Peyer's patch (tissue), 4 donors: ENCODE results near the gene ENAH. TPM values are rescaled to one million over a fixed set of nuclear protein-coding genes. Genes with fewer than 3 reads are reported as not detected.
"Not testable (repeated sequence)": the region's sequence is repeated elsewhere in the genome, so short reads cannot be mapped to it uniquely, and the experiment has no call there.

ENCODE experiments used
- DNase-seq, 3 donors: peaks; one replicate each; pipeline ENCODE4 v3.0.0-alpha.2; 2017 to 2019
- H3K27ac ChIP-seq, 4 donors: fragments of 200-600 bp; sonication (generic); one replicate each; pipeline ENCODE4 v1.5.1; 2016 to 2019
- H3K27me3 ChIP-seq, 2 donors: fragments of 200-600 bp; sonication (generic); one replicate each; pipeline ENCODE4 v1.5.1; 2019
- H3K36me3 ChIP-seq, 3 donors: fragments of 200-600 bp; sonication (generic); one replicate each; pipeline ENCODE4 v1.5.1; 2016 to 2019
- H3K4me1 ChIP-seq, 4 donors: fragments of 200-600 bp; sonication (generic); one replicate each; pipeline ENCODE4 v1.5.1; 2016 to 2019
- H3K4me3 ChIP-seq, 4 donors: fragments of 200-600 bp; sonication (generic); 1 replicate in 3 of 4; 2 replicates in 1 of 4; pipeline ENCODE4 v1.5.1; 2016 to 2019; ENCODE audit warnings: mild to moderate bottlenecking in 1 of 4
- H3K9me3 ChIP-seq, 4 donors: fragments of 200-600 bp; sonication (generic); one replicate each; pipeline ENCODE4 v1.5.1; 2016 to 2019; ENCODE audit warnings: mild to moderate bottlenecking in 1 of 4
- POLR2A ChIP-seq, 2 donors: fragments of 450-650 bp; IDR thresholded peaks; one replicate each; pipeline ENCODE4 v1.5.1; 2017; ENCODE audit warnings: antibody characterized with exemption in 2 of 2, mild to moderate bottlenecking in 2 of 2, moderate library complexity in 2 of 2
- total RNA-seq, 4 donors: library from RNA; depleted of rRNA; stranded (reverse); fragments of >200 nt; gene quantifications; one replicate each; pipeline ENCODE4 v1.1.0, GENCODE V29; 2016
- TF ChIP-seq, protein P1 (sequence below), 6 experiments: fragments of 450-650 bp in 4 of 6; fragments of 200-600 bp in 2 of 6; sonication (generic) in 1 of 6; IDR thresholded peaks; one replicate each; pipeline ENCODE4 v1.5.1; 2017 to 2019; ENCODE audit warnings: antibody characterized with exemption in 6 of 6, mild to moderate bottlenecking in 3 of 6, moderate library complexity in 1 of 6

The ENAH gene
- total RNA-seq, 4 donors from 2014 or later, result 7.6 to 51.2 (median 16.5) TPM

DNA sequence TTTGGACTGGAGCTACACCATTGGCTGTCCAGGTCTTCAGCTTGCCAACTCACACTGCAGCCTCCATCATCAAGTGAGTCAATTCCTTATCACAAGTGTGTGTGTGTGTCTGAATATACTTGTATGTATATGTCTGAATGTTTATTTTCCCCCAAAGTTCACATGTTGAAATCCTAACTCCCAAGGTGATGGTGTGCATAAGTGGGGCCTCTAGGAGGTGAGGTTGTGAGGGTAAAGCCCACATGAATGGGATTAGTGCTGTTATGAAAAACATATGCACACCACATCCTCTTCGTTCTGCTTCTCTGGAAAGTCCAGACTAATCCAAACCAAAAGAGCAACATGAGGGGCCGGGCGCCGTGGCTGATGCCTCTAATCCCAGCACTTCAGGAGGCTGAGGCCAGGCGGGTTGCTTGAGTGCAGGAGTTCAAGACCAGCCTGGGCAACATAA is 176.4 kb downstream of the ENAH start:
- H3K36me3 ChIP-seq, result no peaks in the 10 kb centered on the region
- no peak overlapping the region for H3K4me3 ChIP-seq
- H3K27ac ChIP-seq, result no peak overlapping the region
- H3K9me3 ChIP-seq, result no peaks in the 10 kb centered on the region
- peaks cover 0 to 17% (median 6%) of the 10 kb centered on the region in 4 donors for H3K4me1 ChIP-seq
- no peak for DNase-seq
- TF ChIP-seq POLR2A (IDR thresholded peaks at IDR 0.05), result no peak
- TF ChIP-seq, protein P1, sequence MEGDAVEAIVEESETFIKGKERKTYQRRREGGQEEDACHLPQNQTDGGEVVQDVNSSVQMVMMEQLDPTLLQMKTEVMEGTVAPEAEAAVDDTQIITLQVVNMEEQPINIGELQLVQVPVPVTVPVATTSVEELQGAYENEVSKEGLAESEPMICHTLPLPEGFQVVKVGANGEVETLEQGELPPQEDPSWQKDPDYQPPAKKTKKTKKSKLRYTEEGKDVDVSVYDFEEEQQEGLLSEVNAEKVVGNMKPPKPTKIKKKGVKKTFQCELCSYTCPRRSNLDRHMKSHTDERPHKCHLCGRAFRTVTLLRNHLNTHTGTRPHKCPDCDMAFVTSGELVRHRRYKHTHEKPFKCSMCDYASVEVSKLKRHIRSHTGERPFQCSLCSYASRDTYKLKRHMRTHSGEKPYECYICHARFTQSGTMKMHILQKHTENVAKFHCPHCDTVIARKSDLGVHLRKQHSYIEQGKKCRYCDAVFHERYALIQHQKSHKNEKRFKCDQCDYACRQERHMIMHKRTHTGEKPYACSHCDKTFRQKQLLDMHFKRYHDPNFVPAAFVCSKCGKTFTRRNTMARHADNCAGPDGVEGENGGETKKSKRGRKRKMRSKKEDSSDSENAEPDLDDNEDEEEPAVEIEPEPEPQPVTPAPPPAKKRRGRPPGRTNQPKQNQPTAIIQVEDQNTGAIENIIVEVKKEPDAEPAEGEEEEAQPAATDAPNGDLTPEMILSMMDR (IDR thresholded peaks at IDR 0.05), result no peak
- no peaks in the 10 kb centered on the region for H3K27me3 ChIP-seq

DNA sequence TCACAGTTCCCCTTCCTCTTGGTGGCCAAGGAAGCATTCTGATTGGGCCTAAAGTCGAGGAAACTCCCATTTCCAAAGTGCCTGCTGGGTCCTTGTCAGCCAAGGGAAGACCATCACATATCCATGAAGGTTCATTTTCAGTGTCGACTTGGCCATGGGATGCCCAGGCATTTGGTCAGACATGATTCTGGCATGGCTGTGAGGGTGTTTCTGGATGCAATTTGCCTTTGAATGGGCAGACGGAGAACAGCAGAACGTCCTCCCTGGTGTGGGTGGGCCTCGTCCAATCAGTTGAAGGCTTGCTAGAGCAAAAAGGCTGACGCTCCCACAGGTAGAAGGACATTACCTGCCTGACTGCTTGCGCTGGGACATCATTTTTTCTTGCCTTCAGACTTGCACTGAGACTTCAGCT is 176.8 kb downstream of the ENAH start:
- no peaks in the 10 kb centered on the region for H3K36me3 ChIP-seq

DNA sequence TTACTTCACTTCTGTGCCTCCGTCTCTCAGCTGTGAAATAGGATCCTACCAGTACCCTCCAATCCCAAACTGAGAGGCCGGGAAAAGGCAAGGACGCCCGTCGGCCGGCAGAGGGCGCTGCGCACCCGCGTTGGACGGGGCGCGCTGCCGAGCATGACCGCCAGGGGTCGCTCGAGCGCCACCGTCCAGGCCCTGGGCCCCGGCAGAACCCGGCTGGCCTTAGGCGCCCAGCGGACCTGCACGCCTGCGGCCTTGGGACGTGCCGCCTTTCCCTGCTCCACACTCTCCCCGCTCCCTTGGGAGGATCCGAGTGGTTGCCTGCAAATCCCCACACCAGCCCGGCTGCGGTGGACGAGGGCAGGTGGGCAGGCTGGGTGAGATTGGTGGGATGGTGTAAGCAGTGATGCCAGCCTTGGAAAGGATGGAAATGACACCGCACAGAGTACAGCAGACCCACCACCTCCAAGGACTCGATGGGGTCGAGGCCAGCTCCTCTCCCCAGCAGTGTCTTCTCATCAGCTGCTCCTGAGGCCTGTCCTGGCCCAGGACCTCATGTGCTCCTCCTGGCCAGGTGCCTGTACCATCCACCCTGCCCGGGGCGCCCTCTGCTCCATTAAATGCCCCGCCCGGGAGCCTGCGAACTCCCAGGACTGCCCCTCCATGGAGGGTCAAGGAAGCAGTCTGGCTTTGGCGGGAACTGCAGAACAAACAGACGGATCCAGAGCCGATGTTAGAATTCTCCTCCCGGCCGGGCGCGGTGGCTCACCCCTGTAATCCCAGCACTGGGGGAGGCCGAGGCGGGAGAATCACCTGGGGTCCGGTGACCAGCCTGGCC is 177.7 kb downstream of the ENAH start:
- Histone ChIP-seq H3K4me1 (peaks cover 0 to 11% (median 5%) of the 10 kb centered on the region in 4 donors), H3K27ac (no peak overlapping the region), H3K4me3 (peak overlapping the region in 2 of 4 donors; percentile 24 to 42), H3K9me3 (no peaks in the 10 kb centered on the region), H3K27me3 (no peaks in the 10 kb centered on the region), H3K36me3 (no peaks in the 10 kb centered on the region)
- TF ChIP-seq POLR2A (IDR thresholded peaks at IDR 0.05), result peak in 1 of 2 donors; percentile 27
- TF ChIP-seq, protein P1 (IDR thresholded peaks at IDR 0.05), result peak; percentile 100
- DNase-seq, result peak; percentile 35 to 88 (median 68)

More for the DNA sequence above, 176.8 kb downstream of the ENAH start:
- TF ChIP-seq POLR2A (IDR thresholded peaks at IDR 0.05), result no peak
- Histone ChIP-seq H3K4me1 (peaks cover 0 to 13% (median 6%) of the 10 kb centered on the region in 4 donors), H3K4me3 (no peak overlapping the region), H3K27ac (no peak overlapping the region), H3K9me3 (no peaks in the 10 kb centered on the region), H3K27me3 (no peaks in the 10 kb centered on the region)
- no peak for DNase-seq

DNA sequence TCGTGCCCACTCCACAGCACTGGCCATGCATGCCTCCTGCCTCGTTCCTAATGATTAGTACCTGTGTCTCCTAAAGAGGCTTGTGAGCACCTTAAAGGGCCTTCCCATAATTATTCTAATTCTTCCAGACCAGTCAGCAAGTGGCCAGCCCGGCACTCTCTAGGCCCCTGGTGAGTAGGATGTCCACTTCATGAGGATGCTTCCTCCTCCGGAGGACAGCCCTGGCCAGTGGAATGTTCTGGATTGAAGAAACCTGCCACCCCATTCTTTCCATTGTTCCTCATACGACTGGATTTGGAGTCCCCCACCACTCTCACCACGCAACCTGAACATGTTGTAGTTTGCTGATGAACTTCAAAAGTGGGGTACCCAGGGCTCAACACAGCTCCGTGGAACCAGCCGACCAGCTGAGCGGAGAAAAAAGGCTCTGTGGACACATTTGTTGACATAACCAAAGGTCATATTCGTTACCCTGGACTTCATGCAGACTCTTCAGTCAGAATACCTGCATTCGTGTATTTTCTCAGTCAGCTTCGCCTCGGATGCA is 178.4 kb downstream of the ENAH start:
- TF ChIP-seq, protein P1 (IDR thresholded peaks at IDR 0.05), result no peak
- TF ChIP-seq POLR2A (IDR thresholded peaks at IDR 0.05), result no peak
- no peak for DNase-seq
- no peaks in the 10 kb centered on the region for H3K27me3 ChIP-seq
- H3K4me3 ChIP-seq, result no peak overlapping the region
- peaks cover 0 to 11% (median 5%) of the 10 kb centered on the region in 4 donors for H3K4me1 ChIP-seq
- H3K27ac ChIP-seq, result no peak overlapping the region
- H3K9me3 ChIP-seq, result no peaks in the 10 kb centered on the region
- no peaks in the 10 kb centered on the region for H3K36me3 ChIP-seq

DNA sequence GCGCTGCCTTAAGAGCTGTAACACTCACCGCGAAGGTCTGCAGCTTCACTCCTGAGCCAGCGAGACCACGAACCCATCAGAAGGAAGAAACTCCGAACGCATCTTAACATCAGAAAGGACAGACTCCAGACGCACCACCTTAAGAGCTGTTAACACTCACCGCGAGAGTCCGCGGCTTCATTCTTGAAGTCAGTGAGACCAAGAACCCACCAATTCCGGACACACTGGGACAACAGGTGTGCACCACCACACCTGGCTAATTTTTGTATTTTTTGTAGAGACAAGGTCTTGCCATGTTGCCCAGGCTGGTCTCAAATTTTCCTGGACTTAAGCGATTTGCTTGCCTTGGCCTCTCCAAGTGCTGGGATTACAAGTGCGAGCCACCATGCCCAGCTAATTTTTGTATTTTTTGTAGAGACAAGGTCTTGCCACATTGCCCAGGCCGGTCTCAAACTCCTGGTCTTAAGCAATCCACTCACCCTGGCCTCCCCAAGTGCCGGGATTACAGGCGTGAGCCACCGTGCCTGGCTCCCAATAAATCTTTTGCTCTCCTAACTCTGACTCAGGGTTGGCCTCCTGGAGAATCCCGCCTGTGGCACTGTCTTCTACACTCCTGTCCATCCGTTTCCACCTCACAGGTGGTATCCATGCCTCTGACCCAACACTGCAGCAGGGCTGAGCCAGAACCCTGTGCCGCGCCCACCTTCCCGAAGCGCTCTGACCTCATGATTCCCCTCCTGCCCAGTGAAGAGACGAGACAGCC is 179.1 kb downstream of the ENAH start:
- not testable (repeated sequence) for H3K27ac ChIP-seq, H3K4me3 ChIP-seq, H3K27me3 ChIP-seq, H3K9me3 ChIP-seq, H3K36me3 ChIP-seq, DNase-seq
- H3K4me1 ChIP-seq, result peaks cover 0 to 11% (median 5%) of the 10 kb centered on the region in 4 donors

DNA sequence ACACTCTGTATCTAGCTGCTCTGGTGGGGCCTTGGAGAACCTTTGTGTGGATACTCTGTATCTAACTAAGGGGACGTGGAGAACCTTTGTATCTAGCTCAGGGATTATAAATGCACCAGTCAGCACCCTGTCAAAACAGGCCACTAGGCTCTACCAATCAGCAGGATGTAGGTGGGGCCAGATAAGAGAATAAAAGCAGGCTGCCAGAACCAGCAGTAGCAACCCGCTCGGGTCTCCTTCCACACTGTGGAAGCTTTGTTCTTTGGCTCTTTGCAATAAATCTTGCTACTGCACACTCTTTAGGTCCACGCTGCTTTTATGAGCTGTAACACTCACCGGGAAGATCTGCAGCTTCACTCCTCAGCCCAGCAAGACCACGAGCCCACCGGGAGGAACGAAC is 179.7 kb downstream of the ENAH start:
- DNase-seq, result not testable (repeated sequence)

More for the DNA sequence above, 179.7 kb downstream of the ENAH start:
- not testable (repeated sequence) for H3K27me3 ChIP-seq, H3K27ac ChIP-seq, H3K36me3 ChIP-seq, H3K4me3 ChIP-seq, H3K9me3 ChIP-seq
- peaks cover 0 to 10% (median 5%) of the 10 kb centered on the region in 4 donors for H3K4me1 ChIP-seq
